HG02763 (cell line): ENCODE data around the gene BNC2.

ENCODE experiments used
- ATAC-seq: cut with Tn5 transposase; IDR thresholded peaks from one replicate; pipeline ENCODE4 v1.9.1; 2021; ENCODE audit warnings: mild to moderate bottlenecking, moderate library complexity; ENCODE audit not compliant: unreplicated experiment

The BNC2 gene

GRCh38 chr9:16869131-16869881 lies 1.2 kb downstream of the BNC2 start:
- ATAC-seq = no peak

GRCh38 chr9:16868701-16869100 lies 1.8 kb downstream of the BNC2 start:
- no peak for ATAC-seq

- ATAC-seq = no peak
Measured at GRCh38 chr9:16867576-16868311, 2.7 kb downstream of the BNC2 start.

DNA sequence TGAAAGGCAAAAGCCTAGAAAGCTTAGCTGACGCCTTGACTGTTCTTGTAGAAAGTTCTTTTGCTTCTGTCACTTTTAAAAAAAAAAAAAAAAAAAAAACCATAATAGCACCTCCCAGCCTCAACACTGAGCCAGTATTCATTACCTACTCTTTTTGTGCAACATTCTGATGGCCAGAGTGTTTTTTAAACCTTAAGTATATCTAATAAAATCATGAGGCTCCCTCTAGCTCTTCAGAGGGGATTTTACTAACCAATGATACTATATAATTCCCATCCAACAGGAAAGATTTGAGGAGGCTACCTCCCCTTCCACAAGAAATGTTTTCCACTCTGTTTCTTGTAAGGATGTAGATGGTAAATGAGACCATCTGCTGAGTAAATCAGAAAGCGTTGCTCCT lies 3.9 kb downstream of the BNC2 start:
- no peak for ATAC-seq

- ATAC-seq = no peak
Measured at GRCh38 chr9:16864649-16865434, 5.6 kb downstream of the BNC2 start.

GRCh38 chr9:16848179-16848578 lies 22.3 kb downstream of the BNC2 start:
- ATAC-seq = no peak

GRCh38 chr9:16846986-16847385 lies 23.5 kb downstream of the BNC2 start:
- no peak for ATAC-seq

- no peak for ATAC-seq
Measured at GRCh38 chr9:16846367-16846766, 24.1 kb downstream of the BNC2 start.

- ATAC-seq = no peak
Measured at GRCh38 chr9:16834817-16835216, 35.7 kb downstream of the BNC2 start.

DNA sequence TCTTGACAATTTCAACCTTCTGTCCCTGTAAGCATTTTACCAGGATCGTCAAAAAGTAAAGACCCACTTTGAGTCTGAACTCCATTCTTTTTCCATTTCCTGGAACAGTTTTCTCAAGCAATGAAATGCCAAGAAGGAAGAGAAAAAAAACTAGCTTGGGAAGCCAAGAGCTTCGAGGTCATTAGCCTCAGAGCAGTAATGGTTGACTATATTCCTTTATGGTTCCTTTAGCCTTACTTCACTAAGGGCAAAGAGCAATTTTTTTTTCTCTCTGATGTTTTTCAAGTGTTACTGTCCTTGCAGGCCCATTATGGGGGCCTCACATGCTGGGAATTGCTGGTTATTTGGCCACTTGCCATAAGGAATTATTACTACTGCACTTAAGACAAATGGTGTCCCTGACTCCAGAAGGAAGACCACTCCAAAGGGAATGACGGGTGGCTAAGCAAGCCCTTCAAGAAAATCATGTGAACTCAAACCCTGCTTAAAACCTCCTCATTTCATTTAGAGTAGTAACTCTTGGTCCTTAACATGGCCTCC lies 37.1 kb downstream of the BNC2 start:
- no peak for ATAC-seq

GRCh38 chr9:16832101-16832500 lies 38.4 kb downstream of the BNC2 start:
- ATAC-seq = no peak

DNA sequence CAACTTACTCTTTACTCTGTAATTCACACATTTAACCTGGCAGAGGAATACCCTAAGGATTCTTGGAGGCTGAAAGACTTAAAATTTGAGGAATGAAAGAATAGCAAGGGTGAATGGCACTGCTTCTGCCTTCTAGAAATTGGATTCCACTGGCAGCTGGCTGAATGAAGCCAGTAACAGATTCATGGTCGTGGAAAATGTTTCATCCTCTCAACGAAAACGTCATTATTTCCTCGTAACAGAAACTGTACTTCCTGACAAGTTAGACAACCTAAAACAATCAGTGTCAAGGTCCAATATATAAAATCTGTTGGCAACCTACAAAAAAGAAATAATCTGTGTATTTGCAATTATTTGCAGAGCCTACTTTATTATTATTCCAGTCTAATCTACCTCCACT lies 39.7 kb downstream of the BNC2 start:
- no peak for ATAC-seq

GRCh38 chr9:16828340-16829281 lies 41.9 kb downstream of the BNC2 start:
- no peak for ATAC-seq

DNA sequence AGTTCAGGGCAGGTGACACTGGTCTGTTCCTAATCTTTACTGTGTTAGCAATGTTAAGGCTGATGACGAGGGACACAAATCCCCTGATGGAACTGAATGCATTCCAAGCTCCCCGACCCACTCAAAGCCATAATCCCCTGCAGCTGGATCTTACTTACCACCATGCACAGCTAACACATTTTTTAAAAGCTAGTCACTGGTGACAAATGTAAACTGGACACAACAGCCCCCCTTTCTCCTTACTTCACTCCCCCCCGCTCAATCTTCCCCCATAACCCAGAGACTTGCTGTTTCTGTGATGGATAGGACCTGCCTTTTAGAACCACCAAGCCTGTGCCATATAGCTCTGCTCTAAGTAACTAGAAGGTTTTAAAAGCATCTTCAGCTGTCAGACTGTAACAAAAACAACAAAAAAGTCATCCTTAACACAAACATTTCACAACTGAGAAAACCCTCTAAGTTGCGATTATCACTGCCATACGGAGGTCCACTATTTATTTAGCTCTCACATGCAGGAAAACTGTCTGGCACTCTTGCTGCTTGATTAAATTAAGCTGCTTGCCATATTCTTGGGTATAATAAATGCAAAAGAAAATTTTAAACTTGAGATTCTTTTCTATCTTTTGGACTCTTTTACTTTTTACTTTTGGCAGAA lies 44.4 kb downstream of the BNC2 start:
- ATAC-seq = no peak

DNA sequence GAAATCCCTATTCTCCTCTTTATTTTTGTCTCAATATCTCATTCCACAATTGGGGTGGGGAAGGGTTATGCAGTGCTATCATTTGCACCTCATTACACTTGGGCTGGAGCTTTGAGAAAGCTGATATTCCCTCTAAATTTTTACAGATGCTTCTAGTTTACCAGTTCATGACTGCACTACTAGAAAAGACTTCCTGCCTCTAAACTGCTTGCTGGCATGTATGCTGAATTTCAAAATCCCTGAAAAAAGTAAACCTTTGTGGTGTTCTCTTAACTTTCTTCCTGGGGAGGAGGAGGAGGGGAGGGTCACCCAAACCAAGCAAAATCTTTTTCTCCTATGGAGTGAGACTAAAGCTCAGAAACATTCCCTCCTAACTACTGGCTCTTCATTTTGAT lies 45.1 kb downstream of the BNC2 start:
- no peak for ATAC-seq

DNA sequence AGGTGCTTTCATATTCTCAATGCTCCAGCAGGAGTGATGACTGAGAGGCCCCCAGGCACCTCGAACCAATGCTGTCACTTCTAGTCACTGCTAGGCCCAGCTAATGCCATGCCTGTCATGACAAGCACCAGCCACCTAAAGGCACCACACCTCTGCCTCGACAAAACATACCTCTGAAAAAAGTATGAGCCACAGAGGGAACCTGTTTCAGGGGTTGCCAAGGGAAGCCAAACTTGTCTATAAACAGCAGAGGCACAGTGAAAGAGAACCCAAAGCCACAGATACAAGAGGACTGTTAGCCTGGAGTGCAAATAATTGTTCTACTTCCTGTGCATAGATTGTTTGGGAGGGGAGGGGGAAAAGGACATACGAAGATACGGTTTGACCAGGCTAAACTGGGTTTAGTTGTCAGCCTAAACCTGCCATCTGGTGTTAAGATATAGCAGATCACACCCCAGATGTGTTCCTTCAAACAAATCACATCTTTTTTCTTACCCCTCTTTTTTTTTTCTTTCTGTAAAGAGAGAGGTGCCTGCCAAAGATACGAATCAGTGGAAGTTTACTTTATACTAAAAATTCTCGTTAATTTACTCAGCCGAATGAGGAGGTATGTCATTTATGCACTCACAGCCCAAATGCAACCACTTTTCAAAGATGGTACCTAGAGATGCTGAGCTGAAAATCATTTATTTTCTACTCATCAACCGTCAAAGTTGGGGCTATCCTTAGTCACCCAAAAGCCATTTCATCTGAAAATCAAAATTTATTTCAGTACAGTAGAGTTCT lies 45.7 kb downstream of the BNC2 start:
- ATAC-seq = no peak

DNA sequence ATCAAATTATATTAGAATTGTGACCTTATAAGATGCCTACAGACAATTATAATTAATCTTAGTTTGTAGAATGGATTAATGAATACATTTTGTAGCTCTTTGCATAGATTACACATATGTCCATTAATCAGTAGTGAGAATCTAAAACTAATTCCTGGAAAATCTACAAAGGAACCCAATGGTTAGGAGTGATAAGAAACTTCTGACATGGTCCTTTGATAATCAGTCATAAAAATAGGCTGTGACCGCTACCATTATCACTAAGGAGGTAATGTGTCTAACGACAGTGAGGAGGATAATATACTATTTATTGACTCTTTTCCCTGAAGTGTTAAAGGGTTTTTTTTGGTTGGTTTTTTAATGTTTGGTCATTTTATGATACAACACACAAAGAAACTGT lies 46.6 kb downstream of the BNC2 start:
- no peak for ATAC-seq

- ATAC-seq = no peak
Measured at GRCh38 chr9:16821344-16821743, 49.1 kb downstream of the BNC2 start.

GRCh38 chr9:16817514-16817913 lies 53.0 kb downstream of the BNC2 start:
- no peak for ATAC-seq
